VCaP (cell line): Measurements from ENCODE around the gene SRBD1.
A peak's percentile ranks its signal among the peaks of the same experiment; 100 is the strongest.

Experiments used
- H3K27ac ChIP-seq: fragments of 450-650 bp; 2 replicates; pipeline ENCODE4 v1.5.1; 2017
- CTCF ChIP-seq: fragments of 450-650 bp; conservative IDR thresholded peaks from 2 replicates; pipeline ENCODE4 v1.5.1; 2017; ENCODE audit warnings: mild to moderate bottlenecking, moderate library complexity

The SRBD1 gene

GRCh38 chr2:45390441-45390840 lies 220.6 kb downstream of the SRBD1 start:
- H3K27ac ChIP-seq = no peak overlapping the region
- TF ChIP-seq CTCF = no peak

GRCh38 chr2:45388541-45389100 lies 222.4 kb downstream of the SRBD1 start:
- no peak for TF ChIP-seq CTCF
- no peak overlapping the region for H3K27ac ChIP-seq

- no peak for TF ChIP-seq CTCF
- H3K27ac ChIP-seq = no peak overlapping the region
Measured at GRCh38 chr2:45382744-45383143, 228.3 kb downstream of the SRBD1 start.

GRCh38 chr2:45380131-45380836 lies 230.8 kb downstream of the SRBD1 start:
- peak overlapping the region; percentile 28 for H3K27ac ChIP-seq
- TF ChIP-seq CTCF = no peak

GRCh38 chr2:45379399-45380087 lies 231.5 kb downstream of the SRBD1 start:
- TF ChIP-seq CTCF = no peak

GRCh38 chr2:45373534-45373933 lies 237.5 kb downstream of the SRBD1 start:
- no peak for TF ChIP-seq CTCF
- H3K27ac ChIP-seq = no peak overlapping the region

More at GRCh38 chr2:45379399-45380087, 231.5 kb downstream of the SRBD1 start:
- peak overlapping the region; percentile 28; the same call in 1 of the 2 replicates for H3K27ac ChIP-seq

GRCh38 chr2:45370369-45370768 lies 240.7 kb downstream of the SRBD1 start:
- no peak for TF ChIP-seq CTCF
- H3K27ac ChIP-seq = peak overlapping the region; percentile 63
